ENCODE data around the gene GOLGA2. TPM values are rescaled to one million over a fixed set of nuclear protein-coding genes. Genes with fewer than 3 reads are reported as not detected.
A peak's percentile ranks its signal among the peaks of the same experiment; 100 is the strongest.
"Not testable (repeated sequence)": the region's sequence is repeated elsewhere in the genome, so short reads cannot be mapped to it uniquely, and the experiment has no call there.

Gene GOLGA2
- total and polyA plus RNA-seq, 2 donors (not counting 1 experiment from before 2014, with no cell fraction given) = 23.2 to 87.3 TPM

- H3K27ac ChIP-seq (ENCODE audit: low read length in 2 of 2); DNase-seq; H3K36me3 ChIP-seq (replicated peaks in 1 of 2; ENCODE audit: control extremely low read depth in 1 of 2, control insufficient read depth in 1 of 2, extremely low read depth in 1 of 2, insufficient read depth in 2 of 2, low read length in 1 of 2); H3K9me3 ChIP-seq (ENCODE audit: control extremely low read depth in 1 of 3, control insufficient read depth in 2 of 3, insufficient read depth in 1 of 3, low read length in 2 of 3); H3K9me3 Mint-ChIP-seq (ENCODE audit: insufficient read depth); POLR2A ChIA-PET; H3K4me3 ChIP-seq (ENCODE audit: control extremely low read depth in 1 of 5, extremely low read depth in 1 of 5, insufficient read depth in 1 of 5, low read depth in 2 of 5, low read length in 4 of 5); H3K4me3 Mint-ChIP-seq; H4K20me1 ChIP-seq (ENCODE audit: control insufficient read depth, insufficient read depth, low read length, poor library complexity, severe bottlenecking); H3K9ac ChIP-seq (ENCODE audit: low read length); H3K27me3 Mint-ChIP-seq; H3K27ac Mint-ChIP-seq; H3K27me3 ChIP-seq (replicated peaks in 1 of 4; ENCODE audit: control extremely low read depth in 1 of 4, control insufficient read depth in 3 of 4, insufficient read depth in 4 of 4, low read length in 3 of 4); ATAC-seq (ENCODE audit: low read depth); H3K4me2 ChIP-seq (replicated peaks; ENCODE audit: low read depth, low read length, poor library complexity, severe bottlenecking); H2AFZ ChIP-seq (ENCODE audit: insufficient read depth, low read depth, low read length, poor library complexity, severe bottlenecking): not testable (repeated sequence)
- intact Hi-C loops (cut with micrococcal nuclease) = loop anchor here (10.0 kb wide), 1 partner anchor 825 kb away; the partner anchor contains the start of genes LRSAM1 and RPL12
- H3K79me2 ChIP-seq (ENCODE audit: control insufficient read depth, insufficient read depth, low read length) = peaks cover 20% of the 10 kb centered on the region
- H3K4me1 Mint-ChIP-seq = peaks cover 21% of the 10 kb centered on the region
- H3K4me1 ChIP-seq (ENCODE audit: control insufficient read depth in 2 of 2, insufficient read depth in 2 of 2, low read length in 2 of 2) = peaks cover 14 to 20% of the 10 kb centered on the region in 2 donors
- CTCF ChIA-PET = interaction anchor here (0.6 kb wide), 1 partner anchor 534 kb away, joined by 4 read pairs; no protein-coding TSS in a partner anchor
- WGBS (ENCODE audit: insufficient coverage) = 87% methylated on average over 18 of the region's 22 CpGs
Measured at GRCh38 chr9:128279088-128280073, 3.6 kb upstream of the GOLGA2 start.

DNA sequence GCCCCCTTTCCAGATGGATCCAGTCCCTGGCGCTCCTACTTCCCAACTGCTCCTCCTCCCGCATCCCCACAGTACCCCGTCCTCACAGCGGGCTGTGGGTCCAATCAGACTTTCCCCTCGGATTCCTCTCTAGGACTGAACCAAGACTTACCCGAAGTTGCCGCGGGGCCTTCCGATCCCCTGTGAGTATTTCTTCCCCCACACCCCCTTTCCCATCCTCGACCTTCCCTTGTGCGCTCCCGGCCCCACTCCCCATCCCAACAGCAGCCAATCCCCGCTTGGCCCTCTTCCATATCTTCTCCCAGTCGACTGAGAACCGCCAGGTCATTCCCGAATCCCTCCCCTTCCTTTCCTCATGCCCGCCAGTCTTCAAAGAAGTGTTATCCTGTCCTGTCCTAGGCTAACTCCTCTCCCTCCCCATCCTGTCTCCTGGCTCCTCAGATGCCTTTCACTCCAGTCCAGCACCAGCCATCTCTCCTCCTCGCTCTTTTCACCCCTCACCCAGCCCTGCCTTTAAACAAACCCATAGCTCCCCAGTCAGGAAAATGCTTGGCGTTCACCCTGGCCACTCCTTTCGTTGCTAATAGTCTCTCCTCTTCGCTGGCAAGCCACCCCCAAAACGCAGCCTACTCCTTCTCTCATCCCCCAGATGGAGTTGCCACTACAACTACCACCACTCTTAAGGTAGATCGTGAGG lies 915 bp upstream of the GOLGA2 start:
- peaks cover 0 to 7% of the 10 kb centered on the region in 2 experiments for H3K36me3 ChIP-seq (replicated peaks in 1 of 2; ENCODE audit: control extremely low read depth in 1 of 2, control insufficient read depth in 1 of 2, extremely low read depth in 1 of 2, insufficient read depth in 2 of 2, low read length in 1 of 2)
- no peaks in the 10 kb centered on the region for H3K9me3 ChIP-seq (ENCODE audit: control extremely low read depth in 1 of 3, control insufficient read depth in 2 of 3, insufficient read depth in 1 of 3, low read length in 2 of 3)
- no peaks in the 10 kb centered on the region for H4K20me1 ChIP-seq (ENCODE audit: control insufficient read depth, insufficient read depth, low read length, poor library complexity, severe bottlenecking)
- peaks cover 14 to 20% of the 10 kb centered on the region in 2 donors for H3K4me1 ChIP-seq (ENCODE audit: control insufficient read depth in 2 of 2, insufficient read depth in 2 of 2, low read length in 2 of 2)
- no peaks in the 10 kb centered on the region for H3K9me3 Mint-ChIP-seq (ENCODE audit: insufficient read depth)
- H3K79me2 ChIP-seq (ENCODE audit: control insufficient read depth, insufficient read depth, low read length) = peaks cover 26% of the 10 kb centered on the region
- H2AFZ ChIP-seq (ENCODE audit: insufficient read depth, low read depth, low read length, poor library complexity, severe bottlenecking) = peak overlapping the region; percentile 99
- H3K27ac Mint-ChIP-seq = peak overlapping the region; percentile 97
- H3K4me1 Mint-ChIP-seq = peaks cover 23% of the 10 kb centered on the region
- DNase-seq (no peak), ATAC-seq (ENCODE audit: low read depth) (no peak)
- POLR2A ChIA-PET = interaction anchor here (0.7 to 1.1 kb wide), 4 partner anchors 27 to 1052 kb away, joined by 3 to 5 read pairs (median 3); partner anchors contain the start of gene URM1
- peak overlapping the region; percentile 61 to 96 (median 84) for H3K4me3 ChIP-seq (ENCODE audit: control extremely low read depth in 1 of 5, extremely low read depth in 1 of 5, insufficient read depth in 1 of 5, low read depth in 2 of 5, low read length in 4 of 5)
- no peaks in the 10 kb centered on the region for H3K27me3 Mint-ChIP-seq
- TF ChIP-seq CTCF (IDR thresholded peaks at IDR 0.05) = no peak
- no peak for TF ChIP-seq EZH2 (IDR thresholded peaks at IDR 0.05; ENCODE audit: borderline replicate concordance, insufficient read depth, low read depth, low read length, poor library complexity, severe bottlenecking)
- H3K27me3 ChIP-seq (replicated peaks in 1 of 4; ENCODE audit: control extremely low read depth in 1 of 4, control insufficient read depth in 3 of 4, insufficient read depth in 4 of 4, low read length in 3 of 4) = no peaks in the 10 kb centered on the region
- H3K27ac ChIP-seq (ENCODE audit: low read length in 2 of 2) = peak overlapping the region; percentile 59 to 92
- WGBS (ENCODE audit: insufficient coverage) = 23% methylated on average over 23 of the region's 23 CpGs
- peak overlapping the region; percentile 100 for H3K4me2 ChIP-seq (replicated peaks; ENCODE audit: low read depth, low read length, poor library complexity, severe bottlenecking)
- peak overlapping the region; percentile 96 for H3K9ac ChIP-seq (ENCODE audit: low read length)
- H3K4me3 Mint-ChIP-seq = peak overlapping the region; percentile 96
- CTCF ChIA-PET = interaction anchor here (1.0 to 1.2 kb wide), 3 partner anchors 21 to 26 kb away, joined by 3 to 5 read pairs (median 5); no protein-coding TSS in a partner anchor
- intact Hi-C loops (cut with micrococcal nuclease) = loop anchor here (1.0 to 10.0 kb wide), 3 partner anchors 26 to 822 kb away; partner anchors contain the start of genes COQ4, LRSAM1, RPL12 and TRUB2
